K562 (cell line): ENCODE data around the gene KCNK6. TPM values are rescaled to one million over a fixed set of nuclear protein-coding genes. Genes with fewer than 3 reads are reported as not detected.

Source experiments
- ETS1 ChIP-seq: conservative IDR thresholded peaks from 2 replicates; pipeline ENCODE4 v1.6.1; 2011; ENCODE audit warnings: low read depth, mild to moderate bottlenecking, low read length; ENCODE audit not compliant: control insufficient read depth
- ETV1 ChIP-seq: fragments of 450-650 bp; conservative IDR thresholded peaks from 2 replicates; pipeline ENCODE4 v1.6.1; 2016; ENCODE audit warnings: missing genetic modification characterization, control low read depth, low read depth, missing compliant biosample characterization
- HLTF ChIP-seq: fragments of 450-650 bp; IDR thresholded peaks from 2 replicates; pipeline ENCODE4 v1.6.1; 2016
- MLX ChIP-seq, 2 experiments: fragments of 450-650 bp in 1 of 2; sonication (generic) in 1 of 2; formaldehyde crosslinking; conservative IDR thresholded peaks; 2 replicates each; pipeline versions ENCODE4 v1.4.0 to v1.8.1; 2020 to 2022; ENCODE audit warnings: mild to moderate bottlenecking in 1 of 2, missing genetic modification reagents in 1 of 2
- NBN ChIP-seq: fragments of 450-650 bp; IDR thresholded peaks from 2 replicates; pipeline ENCODE4 v1.6.1; 2016; ENCODE audit warnings: low read depth, mild to moderate bottlenecking
- NEUROD1 ChIP-seq: fragments of 150-350 bp; IDR thresholded peaks from 2 replicates; pipeline ENCODE4 v1.6.1; 2014; ENCODE audit warnings: borderline replicate concordance, low read length, low read depth; ENCODE audit not compliant: partially characterized antibody
- PCBP1 ChIP-seq: fragments of 200-400 bp; formaldehyde crosslinking; IDR thresholded peaks from 2 replicates; pipeline ENCODE4 v1.6.1; 2018; ENCODE audit warnings: mild to moderate bottlenecking, low read depth, low read length; ENCODE audit not compliant: poor library complexity, severe bottlenecking
- ZNF609 ChIP-seq: sonication (generic); formaldehyde crosslinking; IDR thresholded peaks from 2 replicates; pipeline ENCODE4 v1.8.1; 2023; ENCODE audit warnings: missing genetic modification reagents, mild to moderate bottlenecking, borderline replicate concordance
- polyA plus RNA-seq, 8 experiments: library from polyadenylated mRNA; depleted of rRNA in 4 of 8; stranded (reverse) in 5 of 8; unstranded in 3 of 8; fragments of >200 nt; fragmentation: Nextera tagmentation in 2 of 8; fragmentation: Illumina TruSeq in 1 of 8; extraction: Ambion mirVana in 2 of 8; extraction: Trizol in 1 of 8; gene quantifications; 2 replicates each; pipeline versions ENCODE4 v1.2.1 to v1.2.3, GENCODE V29; 2011 to 2014; ENCODE audit warnings: inconsistent platforms in 1 of 8, missing spikeins in 1 of 8
- total RNA-seq, 7 experiments: library from RNA; depleted of rRNA in 6 of 7; stranded (reverse); fragments of >200 nt in 6 of 7; fragmentation: Illumina TruSeq in 2 of 7; extraction: Trizol in 2 of 7; gene quantifications; 2 replicates each; pipeline versions ENCODE4 v1.2.1 to v1.2.3, GENCODE V29; 2011 to 2021; ENCODE audit warnings: low replicate concordance in 1 of 7
- TF ChIP-seq, protein P1 (sequence below): fragments of 250-450 bp; sonication (Bioruptor Pico); IDR thresholded peaks from 2 replicates; pipeline ENCODE4 v1.4.0; 2020; ENCODE audit warnings: mild to moderate bottlenecking, moderate library complexity
- TF ChIP-seq, protein P2 (sequence below): fragments of 200-800 bp; sonication (Bioruptor generic); IDR thresholded peaks from 2 replicates; pipeline ENCODE4 v1.6.1; 2017; ENCODE audit warnings: missing genetic modification characterization, missing compliant biosample characterization

KCNK6 gene
- total and polyA plus RNA-seq, 9 of the 15 experiments (the other 6 are each of a cell fraction or from before 2014, with no cell fraction given) = 0.05 to 0.42 (median 0.15) TPM

- TF ChIP-seq, protein P1, sequence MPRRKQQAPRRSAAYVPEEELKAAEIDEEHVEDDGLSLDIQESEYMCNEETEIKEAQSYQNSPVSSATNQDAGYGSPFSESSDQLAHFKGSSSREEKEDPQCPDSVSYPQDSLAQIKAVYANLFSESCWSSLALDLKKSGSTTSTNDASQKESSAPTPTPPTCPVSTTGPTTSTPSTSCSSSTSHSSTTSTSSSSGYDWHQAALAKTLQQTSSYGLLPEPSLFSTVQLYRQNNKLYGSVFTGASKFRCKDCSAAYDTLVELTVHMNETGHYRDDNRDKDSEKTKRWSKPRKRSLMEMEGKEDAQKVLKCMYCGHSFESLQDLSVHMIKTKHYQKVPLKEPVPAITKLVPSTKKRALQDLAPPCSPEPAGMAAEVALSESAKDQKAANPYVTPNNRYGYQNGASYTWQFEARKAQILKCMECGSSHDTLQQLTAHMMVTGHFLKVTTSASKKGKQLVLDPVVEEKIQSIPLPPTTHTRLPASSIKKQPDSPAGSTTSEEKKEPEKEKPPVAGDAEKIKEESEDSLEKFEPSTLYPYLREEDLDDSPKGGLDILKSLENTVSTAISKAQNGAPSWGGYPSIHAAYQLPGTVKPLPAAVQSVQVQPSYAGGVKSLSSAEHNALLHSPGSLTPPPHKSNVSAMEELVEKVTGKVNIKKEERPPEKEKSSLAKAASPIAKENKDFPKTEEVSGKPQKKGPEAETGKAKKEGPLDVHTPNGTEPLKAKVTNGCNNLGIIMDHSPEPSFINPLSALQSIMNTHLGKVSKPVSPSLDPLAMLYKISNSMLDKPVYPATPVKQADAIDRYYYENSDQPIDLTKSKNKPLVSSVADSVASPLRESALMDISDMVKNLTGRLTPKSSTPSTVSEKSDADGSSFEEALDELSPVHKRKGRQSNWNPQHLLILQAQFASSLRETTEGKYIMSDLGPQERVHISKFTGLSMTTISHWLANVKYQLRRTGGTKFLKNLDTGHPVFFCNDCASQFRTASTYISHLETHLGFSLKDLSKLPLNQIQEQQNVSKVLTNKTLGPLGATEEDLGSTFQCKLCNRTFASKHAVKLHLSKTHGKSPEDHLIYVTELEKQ (CRISPR knock-in tag) = no peak
- TF ChIP-seq, protein P2, sequence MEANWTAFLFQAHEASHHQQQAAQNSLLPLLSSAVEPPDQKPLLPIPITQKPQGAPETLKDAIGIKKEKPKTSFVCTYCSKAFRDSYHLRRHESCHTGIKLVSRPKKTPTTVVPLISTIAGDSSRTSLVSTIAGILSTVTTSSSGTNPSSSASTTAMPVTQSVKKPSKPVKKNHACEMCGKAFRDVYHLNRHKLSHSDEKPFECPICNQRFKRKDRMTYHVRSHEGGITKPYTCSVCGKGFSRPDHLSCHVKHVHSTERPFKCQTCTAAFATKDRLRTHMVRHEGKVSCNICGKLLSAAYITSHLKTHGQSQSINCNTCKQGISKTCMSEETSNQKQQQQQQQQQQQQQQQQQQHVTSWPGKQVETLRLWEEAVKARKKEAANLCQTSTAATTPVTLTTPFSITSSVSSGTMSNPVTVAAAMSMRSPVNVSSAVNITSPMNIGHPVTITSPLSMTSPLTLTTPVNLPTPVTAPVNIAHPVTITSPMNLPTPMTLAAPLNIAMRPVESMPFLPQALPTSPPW (CRISPR knock-in tag) = peak; percentile 40
- no peak for TF ChIP-seq ZNF609 (CRISPR knock-in tag)
- 0 out of 2 replicates have a peak, but pooled peaks have one; percentile 9 for TF ChIP-seq NBN
- peak; percentile 60 for TF ChIP-seq PCBP1
- no peak for TF ChIP-seq HLTF
- TF ChIP-seq MLX (CRISPR knock-in tag; conservative IDR thresholded peaks at IDR 0.05) = no peak
- TF ChIP-seq ETV1 = peak; percentile 52; the same call in 1 of the 2 replicates
- peak; percentile 14 for TF ChIP-seq NEUROD1
- TF ChIP-seq ETS1 = peak; percentile 25; the same call in 1 of the 2 replicates
Measured at GRCh38 chr19:38362076-38362945, 42.7 kb downstream of the KCNK6 start (continued).
